ENCODE results near the gene SSBP2. TPM values are rescaled to one million over a fixed set of nuclear protein-coding genes. Genes with fewer than 3 reads are reported as not detected.
A peak's percentile ranks its signal among the peaks of the same experiment; 100 is the strongest.

The SSBP2 gene
- 11.3 and 34.3 TPM in 2 replicates for total RNA-seq (ENCODE audit: low replicate concordance)

DNA sequence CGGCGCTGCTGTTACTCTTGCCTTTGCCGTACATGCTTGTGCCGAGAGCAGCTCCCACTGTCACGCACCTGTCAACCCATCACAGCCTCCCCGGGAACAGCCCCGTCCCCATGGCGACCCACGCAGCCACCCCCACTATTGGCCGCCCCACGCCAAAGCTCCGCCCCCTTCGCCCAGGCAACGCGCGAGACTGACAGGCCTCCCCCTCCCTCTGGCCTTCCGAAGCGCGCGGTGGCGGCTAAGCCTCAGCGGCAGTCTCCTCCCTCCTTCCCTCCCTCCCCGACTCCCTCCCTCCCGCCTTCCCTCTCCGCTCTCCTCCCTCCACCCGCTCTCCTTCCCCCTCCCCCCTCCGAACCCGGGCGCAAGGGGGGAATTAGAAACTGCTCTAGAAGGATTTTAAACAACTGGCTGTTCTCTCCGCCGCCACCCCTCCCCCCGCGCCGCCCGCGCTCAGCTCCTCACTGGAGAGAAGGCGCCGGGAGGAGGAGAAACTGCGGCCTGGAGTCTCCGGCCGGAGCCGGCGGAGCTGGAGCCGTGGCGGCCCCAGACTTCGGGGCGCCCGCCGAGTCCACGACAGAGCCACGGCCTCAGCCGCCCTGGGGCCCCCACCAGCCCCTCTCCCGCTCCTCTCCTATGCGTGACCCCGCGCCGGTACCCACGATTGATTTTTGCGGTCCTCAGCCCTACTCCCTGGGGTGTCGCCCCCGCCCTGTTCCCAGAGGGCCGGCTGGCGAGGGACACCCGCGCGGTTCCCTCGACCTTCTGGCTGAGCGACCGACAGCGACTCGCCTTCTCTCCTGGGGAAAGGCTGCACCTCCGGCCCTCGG lies at the start of gene SSBP2:
Gene SSBP2 (minus strand): TSS at position 89 of the 827 bp plus-strand sequence. CDS start 55 bp downstream, at position 34.
- DNase-seq (ENCODE audit: low read depth): peak; percentile 99
- H3K4me3 ChIP-seq (ENCODE audit: low read depth, low read length): peak within 1 kb of the TSS; percentile 82
- TF ChIP-seq, protein P1, sequence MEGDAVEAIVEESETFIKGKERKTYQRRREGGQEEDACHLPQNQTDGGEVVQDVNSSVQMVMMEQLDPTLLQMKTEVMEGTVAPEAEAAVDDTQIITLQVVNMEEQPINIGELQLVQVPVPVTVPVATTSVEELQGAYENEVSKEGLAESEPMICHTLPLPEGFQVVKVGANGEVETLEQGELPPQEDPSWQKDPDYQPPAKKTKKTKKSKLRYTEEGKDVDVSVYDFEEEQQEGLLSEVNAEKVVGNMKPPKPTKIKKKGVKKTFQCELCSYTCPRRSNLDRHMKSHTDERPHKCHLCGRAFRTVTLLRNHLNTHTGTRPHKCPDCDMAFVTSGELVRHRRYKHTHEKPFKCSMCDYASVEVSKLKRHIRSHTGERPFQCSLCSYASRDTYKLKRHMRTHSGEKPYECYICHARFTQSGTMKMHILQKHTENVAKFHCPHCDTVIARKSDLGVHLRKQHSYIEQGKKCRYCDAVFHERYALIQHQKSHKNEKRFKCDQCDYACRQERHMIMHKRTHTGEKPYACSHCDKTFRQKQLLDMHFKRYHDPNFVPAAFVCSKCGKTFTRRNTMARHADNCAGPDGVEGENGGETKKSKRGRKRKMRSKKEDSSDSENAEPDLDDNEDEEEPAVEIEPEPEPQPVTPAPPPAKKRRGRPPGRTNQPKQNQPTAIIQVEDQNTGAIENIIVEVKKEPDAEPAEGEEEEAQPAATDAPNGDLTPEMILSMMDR (IDR thresholded peaks at IDR 0.05; ENCODE audit: insufficient read depth, low read length): no peak

DNA sequence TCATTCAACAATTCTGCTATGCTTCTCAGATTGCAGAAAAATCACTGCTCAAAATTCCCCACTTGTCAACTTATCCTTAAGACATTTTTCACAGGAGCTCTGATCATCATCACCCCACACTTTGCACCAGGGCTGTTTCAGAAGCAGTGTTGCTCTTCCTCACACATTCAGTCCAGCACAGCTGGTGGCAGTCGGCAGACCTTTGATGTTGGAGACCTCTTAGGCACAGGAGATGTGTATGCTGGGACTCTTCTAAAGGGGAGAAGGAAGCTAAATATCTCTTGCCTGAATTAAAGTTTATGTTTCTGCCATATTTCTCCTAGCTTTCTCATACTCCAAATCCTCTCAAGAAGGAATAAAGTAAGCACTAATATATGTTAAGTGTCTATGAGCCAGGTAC lies 44.8 kb upstream of the SSBP2 start:
- TF ChIP-seq, protein P1 (IDR thresholded peaks at IDR 0.05; ENCODE audit: insufficient read depth, low read length): no peak

GRCh38 chr5:81794226-81794625 lies 43.3 kb upstream of the SSBP2 start:
- DNase-seq (ENCODE audit: low read depth): no peak
- TF ChIP-seq, protein P1 (IDR thresholded peaks at IDR 0.05; ENCODE audit: insufficient read depth, low read length): no peak
- no peak overlapping the region for H3K4me3 ChIP-seq (ENCODE audit: low read depth, low read length)

More for the DNA sequence above, 44.8 kb upstream of the SSBP2 start:
- H3K4me3 ChIP-seq (ENCODE audit: low read depth, low read length): no peak overlapping the region
- no peak for DNase-seq (ENCODE audit: low read depth)

DNA sequence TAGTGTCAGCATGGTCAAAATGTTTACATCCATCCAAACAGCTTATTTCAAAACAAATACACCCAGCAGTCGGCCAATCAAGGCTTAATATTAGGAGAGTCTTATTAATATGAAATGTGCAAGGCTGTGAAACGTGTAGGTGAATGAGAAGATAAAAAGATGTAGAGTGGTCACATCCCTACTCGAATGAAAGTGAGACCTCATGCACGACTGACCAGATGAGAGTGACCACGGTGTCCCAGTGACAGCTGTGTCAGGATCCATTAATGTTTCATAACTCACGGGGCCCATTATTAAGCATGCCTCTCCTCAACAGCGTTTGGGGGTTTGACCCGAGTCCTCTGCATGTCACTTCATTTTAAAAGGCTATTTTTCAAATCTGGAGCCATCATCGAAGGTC lies 39.4 kb upstream of the SSBP2 start:
- DNase-seq (ENCODE audit: low read depth): no peak
- TF ChIP-seq, protein P1 (IDR thresholded peaks at IDR 0.05; ENCODE audit: insufficient read depth, low read length): no peak
- H3K4me3 ChIP-seq (ENCODE audit: low read depth, low read length): no peak overlapping the region

GRCh38 chr5:81789033-81789432 lies 38.1 kb upstream of the SSBP2 start:
- TF ChIP-seq, protein P1 (IDR thresholded peaks at IDR 0.05; ENCODE audit: insufficient read depth, low read length): no peak
- DNase-seq (ENCODE audit: low read depth): no peak
- no peak overlapping the region for H3K4me3 ChIP-seq (ENCODE audit: low read depth, low read length)

DNA sequence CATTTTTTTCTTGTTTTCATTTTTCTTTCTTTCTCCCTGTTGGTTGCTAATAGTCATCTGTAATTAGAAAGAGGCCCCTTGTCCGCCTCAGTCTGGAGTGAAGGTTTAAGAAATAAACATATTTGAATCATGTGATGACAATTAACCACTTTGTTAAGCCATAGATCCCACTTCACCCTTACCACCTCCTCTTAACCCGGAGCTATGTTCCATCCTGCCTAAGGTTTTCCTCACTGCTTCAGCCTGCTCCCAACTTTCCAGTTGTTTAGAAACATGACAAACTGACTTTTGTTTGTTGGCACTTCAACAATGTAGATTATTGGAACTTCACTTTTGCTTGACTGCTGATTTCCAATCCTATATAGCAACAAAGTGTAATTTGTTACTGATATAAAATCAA lies 37.4 kb upstream of the SSBP2 start:
- TF ChIP-seq, protein P1 (IDR thresholded peaks at IDR 0.05; ENCODE audit: insufficient read depth, low read length): no peak
- no peak for DNase-seq (ENCODE audit: low read depth)
- no peak overlapping the region for H3K4me3 ChIP-seq (ENCODE audit: low read depth, low read length)
